OCI-LY1 (cell line): Measurements from ENCODE around the gene CUEDC1.

Experiments used
- EZH2 ChIP-seq: fragments of 200-600 bp; sonication (generic), shearing (Covaris generic); IDR thresholded peaks from 2 replicates; pipeline ENCODE4 v1.8.0; 2017; ENCODE audit warnings: borderline replicate concordance, mixed run types, mild to moderate bottlenecking, antibody characterized with exemption, low read length, moderate library complexity, mixed read lengths
- TF ChIP-seq, protein P1 (sequence below): fragments of 200-600 bp; sonication (generic), shearing (Covaris generic); IDR thresholded peaks from 2 replicates; pipeline ENCODE4 v1.5.1; 2017; ENCODE audit warnings: mild to moderate bottlenecking, antibody characterized with exemption, low read length, moderate library complexity, mixed read lengths

DNA sequence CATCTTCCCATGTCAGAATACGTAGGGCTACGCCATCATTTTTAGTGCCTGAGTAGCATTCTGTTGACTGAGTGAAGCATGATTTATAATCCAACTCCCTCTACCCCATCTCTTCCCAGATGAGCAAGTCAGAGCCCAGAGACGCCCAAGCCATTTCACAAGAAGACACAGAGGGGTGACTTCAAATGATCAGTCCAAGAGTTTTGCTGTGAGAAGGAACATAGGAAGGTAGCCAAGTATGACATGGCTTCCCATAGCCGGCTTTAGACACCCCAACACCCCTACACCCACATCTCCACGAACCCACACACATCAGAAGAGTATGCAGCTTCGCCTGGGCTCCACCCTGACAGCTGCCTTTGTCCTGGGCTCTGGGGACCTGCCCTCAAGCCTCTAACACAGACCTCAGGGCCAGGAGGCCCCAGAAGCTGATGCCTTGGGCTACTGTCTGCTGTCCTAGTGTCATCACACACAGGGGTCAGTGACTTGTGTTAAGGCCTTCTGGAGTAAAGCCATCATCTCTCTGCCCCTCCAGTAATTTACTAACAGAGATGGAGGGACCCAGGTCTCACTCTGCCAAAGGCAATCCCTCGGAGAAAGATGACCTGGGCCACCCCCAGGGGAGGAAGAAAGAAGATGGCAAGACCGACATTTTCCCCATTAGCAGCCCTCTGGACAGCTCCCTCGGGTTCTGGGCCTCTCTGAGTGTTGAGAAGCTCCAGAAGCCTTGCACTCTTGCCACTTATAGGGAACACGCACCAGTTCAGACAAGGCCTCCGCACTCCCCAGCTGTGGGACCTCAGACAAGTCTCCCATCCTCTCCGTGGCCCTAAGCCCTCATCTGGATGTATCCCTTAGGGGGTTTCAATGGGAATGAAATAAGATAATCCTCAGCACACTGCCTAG, 66.6 kb downstream of the CUEDC1 start:
- no peak for TF ChIP-seq EZH2
- TF ChIP-seq, protein P1, sequence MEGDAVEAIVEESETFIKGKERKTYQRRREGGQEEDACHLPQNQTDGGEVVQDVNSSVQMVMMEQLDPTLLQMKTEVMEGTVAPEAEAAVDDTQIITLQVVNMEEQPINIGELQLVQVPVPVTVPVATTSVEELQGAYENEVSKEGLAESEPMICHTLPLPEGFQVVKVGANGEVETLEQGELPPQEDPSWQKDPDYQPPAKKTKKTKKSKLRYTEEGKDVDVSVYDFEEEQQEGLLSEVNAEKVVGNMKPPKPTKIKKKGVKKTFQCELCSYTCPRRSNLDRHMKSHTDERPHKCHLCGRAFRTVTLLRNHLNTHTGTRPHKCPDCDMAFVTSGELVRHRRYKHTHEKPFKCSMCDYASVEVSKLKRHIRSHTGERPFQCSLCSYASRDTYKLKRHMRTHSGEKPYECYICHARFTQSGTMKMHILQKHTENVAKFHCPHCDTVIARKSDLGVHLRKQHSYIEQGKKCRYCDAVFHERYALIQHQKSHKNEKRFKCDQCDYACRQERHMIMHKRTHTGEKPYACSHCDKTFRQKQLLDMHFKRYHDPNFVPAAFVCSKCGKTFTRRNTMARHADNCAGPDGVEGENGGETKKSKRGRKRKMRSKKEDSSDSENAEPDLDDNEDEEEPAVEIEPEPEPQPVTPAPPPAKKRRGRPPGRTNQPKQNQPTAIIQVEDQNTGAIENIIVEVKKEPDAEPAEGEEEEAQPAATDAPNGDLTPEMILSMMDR = no peak
